OCI-LY3 (cell line): ENCODE measurements around the gene NDRG2.

Source experiments
- CTCF ChIP-seq: fragments of 200-600, 300-600 bp; sonication (generic); IDR thresholded peaks from 2 replicates; pipeline ENCODE4 v1.5.1; 2014; ENCODE audit warnings: antibody characterized with exemption, low read length, low read depth
- EZH2phosphoT487 ChIP-seq: fragments of 200-600 bp; shearing (Covaris generic); IDR thresholded peaks from 2 replicates; pipeline ENCODE4 v1.6.1; 2018; ENCODE audit warnings: antibody characterized with exemption, mixed run types, low read depth

GRCh38 chr14:21029917-21030316, 5.1 kb upstream of the NDRG2 start, which contains the start of gene TPPP2:
- TF ChIP-seq CTCF (no peak), EZH2phosphoT487 (no peak)
